Tibial nerve (tissue), 4 donors: ENCODE measurements around the gene ZNF407. TPM values are rescaled to one million over a fixed set of nuclear protein-coding genes. Genes with fewer than 3 reads are reported as not detected.

Experiments
- DNase-seq, 2 donors: peaks; one replicate each; pipeline ENCODE4 v3.0.0-alpha.2; 2019; ENCODE audit warnings: low spot score in 2 of 2
- H3K27ac ChIP-seq, 4 donors: fragments of 200-600 bp; sonication (generic) in 3 of 4; one replicate each; pipeline ENCODE4 v1.5.1; 2017 to 2019; ENCODE audit warnings: mild to moderate bottlenecking in 1 of 4
- H3K27me3 ChIP-seq, 2 donors: fragments of 200-600 bp; sonication (generic) in 1 of 2; one replicate each; pipeline versions ENCODE4 v1.5.1 to v1.6.0; 2017 to 2019
- H3K36me3 ChIP-seq, 3 donors: fragments of 200-600 bp; sonication (generic); one replicate each; pipeline ENCODE4 v1.5.1; 2018 to 2019
- H3K4me1 ChIP-seq, 4 donors: fragments of 200-600 bp; sonication (generic) in 3 of 4; one replicate each; pipeline ENCODE4 v1.5.1; 2017 to 2019
- H3K4me3 ChIP-seq, 4 donors: fragments of 200-600 bp; sonication (generic) in 3 of 4; one replicate each; pipeline ENCODE4 v1.5.1; 2017 to 2019; ENCODE audit warnings: mild to moderate bottlenecking in 1 of 4, moderate library complexity in 1 of 4
- H3K9me3 ChIP-seq, 4 donors: fragments of 200-600 bp; sonication (generic) in 3 of 4; one replicate each; pipeline ENCODE4 v1.5.1; 2017 to 2019
- CTCF ChIP-seq, 5 experiments: fragments of 200-600 bp in 3 of 5; fragments of 450-650 bp in 2 of 5; sonication (generic) in 3 of 5; IDR thresholded peaks; one replicate each; pipeline ENCODE4 v1.5.1; 2016 to 2019; ENCODE audit warnings: antibody characterized with exemption in 5 of 5, mild to moderate bottlenecking in 3 of 5, moderate library complexity in 2 of 5
- EP300 ChIP-seq, 2 donors: sonication (generic); formaldehyde crosslinking; IDR thresholded peaks; one replicate each; pipeline ENCODE4 v1.6.1; 2017; ENCODE audit warnings: antibody characterized with exemption in 2 of 2, mild to moderate bottlenecking in 1 of 2
- POLR2A ChIP-seq, 2 donors: fragments of 450-650 bp; IDR thresholded peaks; one replicate each; pipeline ENCODE4 v1.6.1; 2017; ENCODE audit warnings: antibody characterized with exemption in 2 of 2, mild to moderate bottlenecking in 2 of 2, moderate library complexity in 2 of 2
- WGBS, 2 donors: methylation state at CpG; one replicate each; pipeline ENCODE4 v1.1.5; 2018; 5-methylcytosine and 5-hydroxymethylcytosine counted together
- total RNA-seq, 4 donors: library from RNA; depleted of rRNA; stranded (reverse); fragments of >200 nt; gene quantifications; one replicate each; pipeline ENCODE4 v1.1.0, GENCODE V29; 2016

ZNF407 gene
- total RNA-seq = 10 to 100 TPM; 18.6 to 22.8 (median 19.6) TPM

- peak in 1 of 5 experiments; percentile 16 for TF ChIP-seq CTCF (IDR thresholded peaks at IDR 0.05)
- TF ChIP-seq POLR2A (IDR thresholded peaks at IDR 0.05) = peak in 1 of 2 donors; percentile 29
- TF ChIP-seq EP300 (IDR thresholded peaks at IDR 0.05) = peak; percentile 5 to 73
- Histone ChIP-seq H3K4me1 (peaks cover 5 to 41% (median 23%) of the 10 kb centered on the region in 4 donors), H3K27me3 (no peaks in the 10 kb centered on the region), H3K36me3 (peaks cover 0 to 25% (median 0%) of the 10 kb centered on the region in 3 donors), H3K27ac (peak within 1 kb of the TSS; percentile 90 to 99 (median 98)), H3K4me3 (peak within 1 kb of the TSS; percentile 63 to 93 (median 83)), H3K9me3 (no peaks in the 10 kb centered on the region)
- 0 to 1% methylated on average over 16 to 38 of the region's 64 CpGs for WGBS, 2 donors
- peak; percentile 73 to 92 for DNase-seq
Measured at GRCh38 chr18:74597662-74598349, at the start of gene ZNF407. ZNF407 (plus strand) TSS chr18:74597870; CDS start chr18:74631020, 33,150 bp downstream.

GRCh38 chr18:74549591-74550104 is 48.0 kb upstream of the ZNF407 start:
- no peaks in the 10 kb centered on the region for H3K36me3 ChIP-seq
- no peak overlapping the region for H3K4me3 ChIP-seq
- H3K27ac ChIP-seq = no peak overlapping the region
- TF ChIP-seq POLR2A (IDR thresholded peaks at IDR 0.05) (no peak), EP300 (IDR thresholded peaks at IDR 0.05) (no peak), CTCF (IDR thresholded peaks at IDR 0.05) (no peak)
- H3K27me3 ChIP-seq = no peaks in the 10 kb centered on the region
- no peak for DNase-seq
- 92 to 100% methylated on average over 1 of the region's 1 CpG for WGBS, 2 donors
- peaks cover 0 to 29% (median 8%) of the 10 kb centered on the region in 4 donors for H3K4me1 ChIP-seq
- H3K9me3 ChIP-seq = peaks cover 0 to 22% (median 3%) of the 10 kb centered on the region in 4 donors

- no peak overlapping the region for H3K27ac ChIP-seq
- no peak for DNase-seq
Measured at GRCh38 chr18:74550886-74551285, 46.8 kb upstream of the ZNF407 start.

GRCh38 chr18:74551452-74551851 is 46.2 kb upstream of the ZNF407 start:
- Histone ChIP-seq H3K36me3 (no peaks in the 10 kb centered on the region), H3K27ac (no peak overlapping the region), H3K4me3 (no peak overlapping the region), H3K27me3 (no peaks in the 10 kb centered on the region), H3K4me1 (peaks cover 0 to 21% (median 7%) of the 10 kb centered on the region in 4 donors), H3K9me3 (peaks cover 0 to 22% (median 3%) of the 10 kb centered on the region in 4 donors)
- TF ChIP-seq POLR2A (IDR thresholded peaks at IDR 0.05) (no peak), CTCF (IDR thresholded peaks at IDR 0.05) (no peak), EP300 (IDR thresholded peaks at IDR 0.05) (no peak)
- no peak for DNase-seq
- WGBS, 2 donors = 32 to 41% methylated on average over 3 of the region's 3 CpGs

More at GRCh38 chr18:74550886-74551285, 46.8 kb upstream of the ZNF407 start:
- Histone ChIP-seq H3K4me3 (no peak overlapping the region), H3K9me3 (peaks cover 0 to 22% (median 3%) of the 10 kb centered on the region in 4 donors), H3K36me3 (no peaks in the 10 kb centered on the region), H3K4me1 (peaks cover 0 to 27% (median 8%) of the 10 kb centered on the region in 4 donors), H3K27me3 (no peaks in the 10 kb centered on the region)
- TF ChIP-seq CTCF (IDR thresholded peaks at IDR 0.05) = no peak
- TF ChIP-seq POLR2A (IDR thresholded peaks at IDR 0.05) = no peak
- TF ChIP-seq EP300 (IDR thresholded peaks at IDR 0.05) = no peak
- WGBS, 2 donors = 95 to 97% methylated on average over 6 of the region's 6 CpGs

GRCh38 chr18:74551936-74552555 is 45.6 kb upstream of the ZNF407 start:
- DNase-seq = peak; percentile 83 to 97
- Histone ChIP-seq H3K27ac (no peak overlapping the region), H3K4me3 (no peak overlapping the region), H3K36me3 (no peaks in the 10 kb centered on the region), H3K27me3 (no peaks in the 10 kb centered on the region), H3K9me3 (peaks cover 0 to 22% (median 3%) of the 10 kb centered on the region in 4 donors), H3K4me1 (peaks cover 0 to 15% (median 4%) of the 10 kb centered on the region in 4 donors)
- TF ChIP-seq POLR2A (IDR thresholded peaks at IDR 0.05) (no peak), CTCF (IDR thresholded peaks at IDR 0.05) (peak; percentile 72 to 83 (median 75)), EP300 (IDR thresholded peaks at IDR 0.05) (no peak)
- 24 to 26% methylated on average over 5 of the region's 5 CpGs for WGBS, 2 donors
